Measurements from ENCODE around the gene KRTAP10-2.
"Not testable (repeated sequence)": the region's sequence is repeated elsewhere in the genome, so short reads cannot be mapped to it uniquely, and the experiment has no call there.

KRTAP10-2 gene

GRCh38 chr21:44513389-44514217, 37.7 kb downstream of the KRTAP10-2 start:
- no peak for DNase-seq (ENCODE audit: low spot score)

- DNase-seq (ENCODE audit: low spot score) = no peak
Measured at GRCh38 chr21:44512496-44513388, 38.6 kb downstream of the KRTAP10-2 start.

GRCh38 chr21:44511938-44512275, 39.4 kb downstream of the KRTAP10-2 start:
- no peak for DNase-seq (ENCODE audit: low spot score)

- DNase-seq (ENCODE audit: low spot score) = no peak
Measured at GRCh38 chr21:44511219-44511937, 39.9 kb downstream of the KRTAP10-2 start.

- DNase-seq (ENCODE audit: low spot score) = peak; percentile 82
Measured at GRCh38 chr21:44510508-44511218, 40.6 kb downstream of the KRTAP10-2 start.

GRCh38 chr21:44510109-44510507, 41.2 kb downstream of the KRTAP10-2 start:
- DNase-seq (ENCODE audit: low spot score) = no peak

GRCh38 chr21:44509539-44509938, 41.8 kb downstream of the KRTAP10-2 start:
- DNase-seq (ENCODE audit: low spot score) = peak; percentile 33

GRCh38 chr21:44508711-44509445, 42.4 kb downstream of the KRTAP10-2 start:
- no peak for DNase-seq (ENCODE audit: low spot score)

- DNase-seq (ENCODE audit: low spot score) = no peak
Measured at GRCh38 chr21:44508426-44508710, 42.9 kb downstream of the KRTAP10-2 start.

- no peak for DNase-seq (ENCODE audit: low spot score)
Measured at GRCh38 chr21:44507673-44508425, 43.5 kb downstream of the KRTAP10-2 start.

- no peak for DNase-seq (ENCODE audit: low spot score)
Measured at GRCh38 chr21:44506279-44507255, 44.7 kb downstream of the KRTAP10-2 start.

GRCh38 chr21:44505673-44506278, 45.5 kb downstream of the KRTAP10-2 start:
- no peak for DNase-seq (ENCODE audit: low spot score)

- no peak for DNase-seq (ENCODE audit: low spot score)
Measured at GRCh38 chr21:44503901-44504399, 47.4 kb downstream of the KRTAP10-2 start.

GRCh38 chr21:44503006-44503889, 48.1 kb downstream of the KRTAP10-2 start:
- DNase-seq (ENCODE audit: low spot score) = not testable (repeated sequence)

GRCh38 chr21:44502171-44502958, 48.9 kb downstream of the KRTAP10-2 start:
- DNase-seq (ENCODE audit: low spot score) = no peak

Measured in GM03348 (cell line).